GM12878 (cell line): Measurements from ENCODE around the gene LRRC41. TPM values are rescaled to one million over a fixed set of nuclear protein-coding genes. Genes with fewer than 3 reads are reported as not detected.

Experiments used
- ATAC-seq: fragments of 200-7000 bp; cut with Tn5 transposase; 3 replicates; pipeline ENCODE4 v1.9.1; 2020; ENCODE audit warnings: mild to moderate bottlenecking, moderate library complexity
- BruUV-seq: library from RNA; stranded (reverse); fragments of 400-500 nt; replicated peaks from 2 replicates; lab custom pipeline; 2021; lab: Mats Ljungman, UMichigan
- CTCF ChIA-PET: fragments of 300-600 bp; sonication (Branson Sonifier 250); formaldehyde crosslinking; extraction: SDS; loops from one replicate; lab custom pipeline; 2021; ENCODE audit warnings: inconsistent platforms; lab: Yijun Ruan, JAX
- POLR2A ChIA-PET: fragments of 350-600 bp; formaldehyde crosslinking; extraction: SDS; loops from one replicate; lab custom pipeline; 2021; ENCODE audit warnings: inconsistent platforms; lab: Charles Lee
- RAD21 ChIA-PET: fragments of 300-600 bp; sonication (Branson Sonifier 250); formaldehyde crosslinking; loops from one replicate; lab custom pipeline; 2023; ENCODE audit warnings: antibody characterized with exemption; ENCODE audit not compliant: unreplicated experiment; lab: Charles Lee
- SMC1A ChIA-PET: fragments of 300-600 bp; sonication (Branson Sonifier 250); formaldehyde crosslinking; loops from one replicate; lab custom pipeline; 2023; ENCODE audit not compliant: unreplicated experiment, uncharacterized antibody; lab: Charles Lee
- DNase-seq: peaks from one replicate; pipeline ENCODE4 v3.0.0-alpha.2; 2011; ENCODE audit warnings: low read depth, low spot score
- FAIRE-seq: peaks from 3 replicates; lab custom pipeline; 2011; peaks lifted over from hg19 to GRCh38; lab: Jason Lieb, UNC
- H2AFZ ChIP-seq: 2 replicates; pipeline ENCODE4 v1.6.0; 2011; ENCODE audit warnings: low read depth, low read length, control low read depth; ENCODE audit not compliant: control insufficient read depth
- H3K27ac ChIP-seq: 2 replicates; pipeline ENCODE4 v1.5.1; 2011; ENCODE audit warnings: control low read depth; ENCODE audit not compliant: control insufficient read depth, insufficient read depth
- H3K27me3 ChIP-seq, 2 experiments: replicated peaks in 1 of 2; 2 replicates each; pipeline versions ENCODE4 v1.6.0 to v1.6.1; 2011; ENCODE audit warnings: low read length in 1 of 2; ENCODE audit not compliant: control insufficient read depth in 2 of 2, insufficient read depth in 2 of 2
- H3K36me3 ChIP-seq, 2 experiments: 2 replicates each; pipeline ENCODE4 v1.5.1; 2011; ENCODE audit warnings: low read length in 1 of 2; ENCODE audit not compliant: control insufficient read depth in 2 of 2, insufficient read depth in 2 of 2
- H3K4me1 ChIP-seq: 2 replicates; pipeline ENCODE4 v1.6.1; 2011; ENCODE audit warnings: mild to moderate bottlenecking, low read length, moderate library complexity, mixed read lengths; ENCODE audit not compliant: control insufficient read depth, insufficient read depth
- H3K4me2 ChIP-seq: 2 replicates; pipeline ENCODE4 v1.6.0; 2011; ENCODE audit warnings: control low read depth; ENCODE audit not compliant: control insufficient read depth, insufficient read depth
- H3K4me3 ChIP-seq: fragments of 200-600 bp; sonication (generic); 2 replicates; pipeline ENCODE4 v1.5.1; 2016
- H3K79me2 ChIP-seq: 2 replicates; pipeline ENCODE4 v1.6.0; 2011; ENCODE audit warnings: low read length; ENCODE audit not compliant: control insufficient read depth, insufficient read depth
- H3K9ac ChIP-seq: 2 replicates; pipeline ENCODE4 v1.8.0; 2011; ENCODE audit warnings: low read length, control low read depth, mixed read lengths; ENCODE audit not compliant: control insufficient read depth, insufficient read depth
- H3K9me3 ChIP-seq: replicated peaks from 3 replicates; pipeline ENCODE4 v1.5.1; 2011; ENCODE audit warnings: mild to moderate bottlenecking, low read length; ENCODE audit not compliant: control insufficient read depth, insufficient read depth
- H4K20me1 ChIP-seq: 2 replicates; pipeline ENCODE4 v1.6.0; 2011; ENCODE audit not compliant: control insufficient read depth, insufficient read depth
- BCL11A ChIP-seq: IDR thresholded peaks from 2 replicates; pipeline ENCODE4 v1.6.1; 2011; ENCODE audit warnings: low read depth, low read length
- CHD2 ChIP-seq: IDR thresholded peaks from 2 replicates; pipeline ENCODE4 v1.6.1; 2011; ENCODE audit warnings: low read depth, low read length, improper control_type of control experiment, borderline replicate concordance
- CHD4 ChIP-seq: fragments of 200-600 bp; sonication (generic); IDR thresholded peaks from 2 replicates; pipeline ENCODE4 v1.6.1; 2016; ENCODE audit warnings: mild to moderate bottlenecking
- E2F4 ChIP-seq: IDR thresholded peaks from 2 replicates; pipeline ENCODE4 v1.6.1; 2012; ENCODE audit warnings: low read depth, low read length, improper control_type of control experiment
- ETV6 ChIP-seq, 2 experiments: fragments of 450-650 bp in 1 of 2; IDR thresholded peaks in 1 of 2; conservative IDR thresholded peaks in 1 of 2; 2 replicates each; pipeline ENCODE4 v1.6.1; 2014; ENCODE audit warnings: antibody characterized with exemption in 1 of 2, borderline replicate concordance in 1 of 2, low read depth in 1 of 2, mild to moderate bottlenecking in 1 of 2, moderate library complexity in 1 of 2
- EZH2 ChIP-seq: IDR thresholded peaks from 2 replicates; pipeline ENCODE4 v1.6.1; 2012; ENCODE audit warnings: low read depth, mild to moderate bottlenecking, control low read depth, inconsistent platforms, low read length, borderline replicate concordance; ENCODE audit not compliant: control insufficient read depth
- MLLT1 ChIP-seq: fragments of 450-650 bp; IDR thresholded peaks from 2 replicates; pipeline ENCODE4 v1.6.1; 2016; ENCODE audit warnings: mild to moderate bottlenecking
- NFYA ChIP-seq: IDR thresholded peaks from 2 replicates; pipeline ENCODE4 v1.6.1; 2011; ENCODE audit warnings: low read depth, mild to moderate bottlenecking, low read length, improper control_type of control experiment, borderline replicate concordance
- RBBP5 ChIP-seq: fragments of 200-600 bp; sonication (generic); conservative IDR thresholded peaks from 2 replicates; pipeline ENCODE4 v1.6.1; 2016
- SIX5 ChIP-seq: IDR thresholded peaks from 2 replicates; pipeline ENCODE4 v1.6.1; 2011; ENCODE audit warnings: mild to moderate bottlenecking, low read depth, low read length, moderate library complexity; ENCODE audit not compliant: severe bottlenecking
- USF2 ChIP-seq: IDR thresholded peaks from 2 replicates; pipeline ENCODE4 v1.6.1; 2011; ENCODE audit warnings: low read depth, low read length, improper control_type of control experiment, borderline replicate concordance
- WGBS: methylation state at CpG from one replicate; pipeline ENCODE4 v1.1.6; 2016; ENCODE audit warnings: low lambda C conversion rate; ENCODE audit not compliant: insufficient replicate concordance, insufficient coverage; ENCODE audit errors: missing lambda C conversion rate; 5-methylcytosine and 5-hydroxymethylcytosine counted together
- in situ Hi-C: fragments of 300-500 bp; cut with MboI; formaldehyde crosslinking; loops from 9 replicates; pipeline ENCODE4 v1.14.3; 2018; ENCODE audit warnings: mixed read lengths
- intact Hi-C: fragments of 100-400 bp; cut with micrococcal nuclease; formaldehyde crosslinking; loops from one replicate; pipeline ENCODE4 v1.14.2; 2022; ENCODE audit not compliant: unreplicated experiment
- polyA plus RNA-seq, 11 experiments: library from polyadenylated mRNA; depleted of rRNA in 4 of 11; unstranded in 6 of 11; stranded (reverse) in 5 of 11; fragments of >200 nt; fragmentation: Nextera tagmentation in 4 of 11; fragmentation: Illumina TruSeq in 1 of 11; extraction: Ambion mirVana in 4 of 11; extraction: Trizol in 1 of 11; gene quantifications; 1 replicate in 1 of 11; 2 replicates in 10 of 11; pipeline versions ENCODE4 v1.2.1 to v1.2.3, GENCODE V29; 2011 to 2016; ENCODE audit warnings: inconsistent platforms in 2 of 11, missing spikeins in 2 of 11, low read depth in 1 of 11
- total RNA-seq, 4 experiments: library from RNA; depleted of rRNA in 3 of 4; stranded (reverse); fragments of >200 nt in 3 of 4; fragmentation: Illumina TruSeq in 1 of 4; extraction: Trizol in 1 of 4; gene quantifications; 2 replicates each; pipeline versions ENCODE4 v1.2.1 to v1.2.3, GENCODE V29; 2013 to 2021

LRRC41 gene
- total and polyA plus RNA-seq, 10 of the 15 experiments (the other 5 are each of a cell fraction or from before 2014, with no cell fraction given): 12.0 to 79.9 (median 48.5) TPM

- TF ChIP-seq MLLT1 (peak; percentile 35; the same call in 1 of the 2 replicates), BCL11A (no peak)
- TF ChIP-seq, all 136 proteins: peak for 1
- 53% methylated on average over 8 of the region's 8 CpGs for WGBS
- Histone ChIP-seq H3K36me3 (peaks cover 8 to 13% of the 10 kb centered on the region in 2 experiments), H4K20me1 (peaks cover 3% of the 10 kb centered on the region; the same call in 1 of the 2 replicates), H3K4me2 (peak overlapping the region; percentile 84), H3K27ac (no peak overlapping the region), H3K79me2 (peaks cover 92% of the 10 kb centered on the region), H3K27me3 (no peaks in the 10 kb centered on the region), H3K9ac (peak overlapping the region; percentile 29; the same call in 1 of the 2 replicates), H3K4me1 (peaks cover 13% of the 10 kb centered on the region), H3K9me3 (no peaks in the 10 kb centered on the region), H3K4me3 (peak overlapping the region; percentile 66), H2AFZ (no peak overlapping the region)
- SMC1A ChIA-PET: interaction anchor here (1.0 to 4.2 kb wide), 4 partner anchors 21 to 58 kb away, joined by 3 to 46 read pairs (median 16); partner anchors contain the start of gene RAD54L
- no peak for DNase-seq
- RAD21 ChIA-PET: interaction anchor here (3.3 to 3.5 kb wide), 2 partner anchors 21 kb away, joined by 23 to 48 read pairs; no protein-coding TSS in a partner anchor
- BruUV-seq: no TSS peak
- POLR2A ChIA-PET: interaction anchor here (0.7 to 4.0 kb wide), 6 partner anchors 21 to 913 kb away, joined by 3 to 45 read pairs (median 6); partner anchors contain the start of gene NSUN4
- in situ Hi-C loops (no loop called here), intact Hi-C loops (no loop called here)
- CTCF ChIA-PET: interaction anchor here (1.1 to 8.0 kb wide), 7 partner anchors 15 to 62 kb away, joined by 3 to 181 read pairs (median 11); partner anchors contain the start of gene NSUN4
- no peak for ATAC-seq
- FAIRE-seq: no peak
Observed at GRCh38 chr1:46306159-46306530, 2.7 kb upstream of the LRRC41 start.

- peaks cover 0 to 2% of the 10 kb centered on the region in 2 experiments; a peak in 2 of 4 replicates for H3K36me3 ChIP-seq
- POLR2A ChIA-PET: interaction anchor here (0.6 to 3.9 kb wide), 12 partner anchors 9 to 504 kb away, joined by 3 to 45 read pairs (median 6); partner anchors contain the start of genes MOB3C, NSUN4 and RAD54L
- TSS peak; percentile 89 for BruUV-seq
- SMC1A ChIA-PET: interaction anchor here (0.6 to 2.9 kb wide), 10 partner anchors 11 to 59 kb away, joined by 3 to 30 read pairs (median 8); partner anchors contain the start of gene NSUN4
- intact Hi-C loops: loop anchor here (1.0 to 2.0 kb wide), 4 partner anchors 29 to 57 kb away; partner anchors contain the start of gene RAD54L
- peak overlapping the region; percentile 90 for H2AFZ ChIP-seq
- no peak for DNase-seq
- H3K4me1 ChIP-seq: peaks cover 15% of the 10 kb centered on the region
- H3K9me3 ChIP-seq: no peaks in the 10 kb centered on the region
- RAD21 ChIA-PET: interaction anchor here (1.1 to 3.6 kb wide), 10 partner anchors 13 to 119 kb away, joined by 3 to 49 read pairs (median 10); partner anchors contain the start of genes NSUN4 and RAD54L
- CTCF ChIA-PET: interaction anchor here (0.9 to 8.0 kb wide), 9 partner anchors 10 to 80 kb away, joined by 3 to 181 read pairs (median 6); partner anchors contain the start of gene NSUN4
- H3K4me3 ChIP-seq: peak overlapping the region; percentile 98
- in situ Hi-C loops: loop anchor here (5.0 kb wide), 1 partner anchor 38 kb away; the partner anchor contains the start of gene NSUN4
- H3K27me3 ChIP-seq: no peaks in the 10 kb centered on the region
- H3K79me2 ChIP-seq: peaks cover 96% of the 10 kb centered on the region
- peak overlapping the region; percentile 94 for H3K9ac ChIP-seq
- under 1% methylated on average over 14 of the region's 14 CpGs for WGBS
- FAIRE-seq: no peak
- H4K20me1 ChIP-seq: peaks cover 3% of the 10 kb centered on the region; the same call in 1 of the 2 replicates
- ATAC-seq: no peak
- H3K27ac ChIP-seq: peak overlapping the region; percentile 91
- H3K4me2 ChIP-seq: peak overlapping the region; percentile 80
- TF ChIP-seq EZH2: no peak
- TF ChIP-seq CHD2: no peak
- no peak for TF ChIP-seq RBBP5
- no peak for TF ChIP-seq USF2
- no peak for TF ChIP-seq NFYA
- 0 out of 2 replicates have a peak, but pooled peaks have one; percentile 2 for TF ChIP-seq E2F4
- no peak for TF ChIP-seq ETV6 (conservative IDR thresholded peaks at IDR 0.05 in 1 of 2, IDR thresholded peaks at IDR 0.05 in 1 of 2; ENCODE audit: borderline replicate concordance in 1 of 2, low read depth in 1 of 2)
- no peak for TF ChIP-seq CHD4
- TF ChIP-seq SIX5: no peak
Observed at GRCh38 chr1:46303872-46304326, 483 bp upstream of the LRRC41 start.
